HepG2 (cell line): Measurements from ENCODE around the gene PTPRQ. TPM values are rescaled to one million over a fixed set of nuclear protein-coding genes. Genes with fewer than 3 reads are reported as not detected.

ENCODE experiments used
- ATAC-seq: fragments of 200-7000 bp; cut with Tn5 transposase; 3 replicates; pipeline ENCODE4 v1.9.1; 2020; ENCODE audit warnings: mild to moderate bottlenecking, moderate library complexity
- BruUV-seq: library from RNA; stranded (reverse); fragments of 400-500 nt; replicated peaks from 2 replicates; lab custom pipeline; 2021; lab: Mats Ljungman, UMichigan
- CTCF ChIA-PET: fragments of 300-600 bp; formaldehyde crosslinking; extraction: SDS; loops from one replicate; lab custom pipeline; 2021; ENCODE audit warnings: low total read pairs, inconsistent platforms, low intra/inter-chr PET ratio; lab: Yijun Ruan, JAX
- POLR2A ChIA-PET: fragments of 350-600 bp; sonication (Branson Sonifier 250); formaldehyde crosslinking; loops from one replicate; lab custom pipeline; 2020; ENCODE audit warnings: antibody characterized with exemption, inconsistent platforms; lab: Yijun Ruan, JAX
- DNase-seq: peaks from one replicate; pipeline ENCODE4 v3.0.0-alpha.2; 2015; ENCODE audit warnings: low spot score
- FAIRE-seq: peaks from 3 replicates; lab custom pipeline; 2011; peaks lifted over from hg19 to GRCh38; lab: Jason Lieb, UNC
- H2AFZ ChIP-seq: one replicate; pipeline ENCODE4 v1.6.1; 2011; ENCODE audit warnings: low read length, inconsistent platforms
- H3K27ac ChIP-seq: fragments of 300-600 bp; 3 replicates; pipeline ENCODE4 v1.8.0; 2011; ENCODE audit warnings: mixed run types, mild to moderate bottlenecking, mixed read lengths, low read length, inconsistent platforms; ENCODE audit not compliant: insufficient read depth; ENCODE audit errors: extremely low read length
- H3K27me3 ChIP-seq, 2 experiments: fragments of 200-600 bp in 1 of 2; 2 replicates in 1 of 2; 3 replicates in 1 of 2; pipeline versions ENCODE4 v1.6.0 to v1.8.0; 2011; ENCODE audit warnings: low read length in 2 of 2, mild to moderate bottlenecking in 2 of 2, moderate library complexity in 2 of 2, inconsistent platforms in 1 of 2; ENCODE audit not compliant: insufficient read depth in 2 of 2, control insufficient read depth in 1 of 2
- H3K36me3 ChIP-seq, 2 experiments: fragments of 200-600 bp in 1 of 2; replicated peaks in 1 of 2; 2 replicates in 1 of 2; 3 replicates in 1 of 2; pipeline versions ENCODE4 v1.5.1 to v1.8.0; 2011; ENCODE audit warnings: low read length in 2 of 2, inconsistent platforms in 1 of 2; ENCODE audit not compliant: insufficient read depth in 2 of 2, control insufficient read depth in 1 of 2
- H3K4me1 ChIP-seq: 2 replicates; pipeline ENCODE4 v1.5.1; 2012; ENCODE audit warnings: low read length, inconsistent platforms; ENCODE audit not compliant: insufficient read depth
- H3K4me2 ChIP-seq: 2 replicates; pipeline ENCODE4 v1.6.0; 2011; ENCODE audit warnings: low read depth, low read length, inconsistent platforms
- H3K4me3 ChIP-seq, 3 experiments: fragments of 200-600 bp in 1 of 3; sonication (generic), shearing (Covaris generic) in 1 of 3; replicated peaks in 1 of 3; 2 replicates each; pipeline ENCODE4 v1.5.1; 2011 to 2016; ENCODE audit warnings: low read length in 3 of 3, inconsistent platforms in 2 of 3, low read depth in 2 of 3, mild to moderate bottlenecking in 2 of 3, control low read depth in 1 of 3, mixed read lengths in 1 of 3; ENCODE audit not compliant: insufficient read depth in 1 of 3
- H3K79me2 ChIP-seq: one replicate; pipeline ENCODE4 v1.6.1; 2011; ENCODE audit warnings: low read length, inconsistent platforms; ENCODE audit not compliant: insufficient read depth
- H3K9ac ChIP-seq: 2 replicates; pipeline ENCODE4 v1.6.0; 2011; ENCODE audit warnings: mild to moderate bottlenecking, low read depth, low read length, inconsistent platforms; ENCODE audit not compliant: insufficient read depth
- H3K9me3 ChIP-seq: 2 replicates; pipeline ENCODE4 v1.5.1; 2012; ENCODE audit warnings: mild to moderate bottlenecking, low read length
- H4K20me1 ChIP-seq: 2 replicates; pipeline ENCODE4 v1.6.0; 2011; ENCODE audit warnings: inconsistent platforms, mild to moderate bottlenecking, low read length, moderate library complexity; ENCODE audit not compliant: insufficient read depth
- GATA4 ChIP-seq: sonication (generic); IDR thresholded peaks from 2 replicates; pipeline ENCODE4 v1.6.1; 2016; ENCODE audit warnings: antibody characterized with exemption, low read depth, borderline replicate concordance
- HOXA5 ChIP-seq: sonication (generic); formaldehyde crosslinking; IDR thresholded peaks from 2 replicates; pipeline ENCODE4 v1.4.0; 2020; ENCODE audit warnings: missing genetic modification reagents
- KDM3A ChIP-seq: IDR thresholded peaks from 2 replicates; pipeline ENCODE4 v1.6.1; 2018; ENCODE audit warnings: low read depth, missing compliant biosample characterization
- TP53 ChIP-seq: sonication (generic); formaldehyde crosslinking; conservative IDR thresholded peaks from 2 replicates; pipeline ENCODE4 v1.4.0; 2020; ENCODE audit warnings: missing genetic modification reagents
- ZNF260 ChIP-seq: sonication (generic); formaldehyde crosslinking; IDR thresholded peaks from 2 replicates; pipeline ENCODE4 v1.4.0; 2020; ENCODE audit warnings: missing genetic modification reagents, low read depth, mild to moderate bottlenecking, borderline replicate concordance
- ZNF382 ChIP-seq: sonication (generic); formaldehyde crosslinking; IDR thresholded peaks from 2 replicates; pipeline ENCODE4 v1.5.0; 2020; ENCODE audit warnings: missing genetic modification reagents, mild to moderate bottlenecking, borderline replicate concordance
- ZNF598 ChIP-seq: sonication (generic); formaldehyde crosslinking; IDR thresholded peaks from 2 replicates; pipeline ENCODE4 v1.5.1; 2020; ENCODE audit warnings: mild to moderate bottlenecking, missing genetic modification reagents, borderline replicate concordance
- ZNF652 ChIP-seq: IDR thresholded peaks from 2 replicates; pipeline ENCODE4 v1.6.1; 2016; ENCODE audit warnings: low read depth, borderline replicate concordance
- in situ Hi-C: cut with HindIII; loops from 2 replicates; pipeline ENCODE4 v1.10.0; 2017; ENCODE audit warnings: low pct_unique_long_range_greater_than_20kb; ENCODE audit not compliant: extremely low pct_ligation_motif_present
- intact Hi-C: fragments of 100-400 bp; cut with micrococcal nuclease; formaldehyde crosslinking; loops from one replicate; pipeline ENCODE4 v1.10.0; 2022; ENCODE audit not compliant: unreplicated experiment
- polyA plus RNA-seq, 8 experiments: library from polyadenylated mRNA; depleted of rRNA in 3 of 8; stranded (reverse) in 7 of 8; unstranded in 1 of 8; fragments of >200 nt; fragmentation: Illumina TruSeq in 4 of 8; extraction: Trizol in 4 of 8; gene quantifications; 2 replicates each; pipeline versions ENCODE4 v1.2.1 to v1.2.3, GENCODE V29; 2011 to 2016; ENCODE audit warnings: low read depth in 4 of 8, missing spikeins in 1 of 8, mixed read lengths in 1 of 8; ENCODE audit not compliant: insufficient read depth in 1 of 8
- total RNA-seq, 5 experiments: library from RNA; depleted of rRNA; stranded (reverse); fragments of >200 nt; fragmentation: Illumina TruSeq; extraction: Trizol; gene quantifications; 2 replicates each; pipeline ENCODE4 v1.2.3, GENCODE V29; 2016; ENCODE audit warnings: low read depth in 1 of 5
- TF ChIP-seq, protein P1 (sequence below), 2 experiments: fragments of 450-650 bp in 1 of 2; sonication (generic) in 1 of 2; formaldehyde crosslinking in 1 of 2; IDR thresholded peaks; 2 replicates each; pipeline versions ENCODE4 v1.6.1 to v1.8.0; 2016 to 2022; ENCODE audit warnings: antibody characterized with exemption in 1 of 2, mild to moderate bottlenecking in 1 of 2, missing genetic modification reagents in 1 of 2
- TF ChIP-seq, protein P2 (sequence below): sonication (generic); IDR thresholded peaks from 2 replicates; pipeline ENCODE4 v1.6.1; 2016; ENCODE audit warnings: low read depth, borderline replicate concordance
- TF ChIP-seq, protein P3 (sequence below): sonication (generic); formaldehyde crosslinking; IDR thresholded peaks from 2 replicates; pipeline ENCODE4 v1.5.0; 2020; ENCODE audit warnings: missing genetic modification reagents, mild to moderate bottlenecking, borderline replicate concordance
- TF ChIP-seq, protein P4 (sequence below): sonication (generic); formaldehyde crosslinking; IDR thresholded peaks from 2 replicates; pipeline ENCODE4 v1.5.0; 2020; ENCODE audit warnings: missing genetic modification reagents

The PTPRQ gene
- total and polyA plus RNA-seq, 2 of the 13 experiments (the other 11 are each of a cell fraction or from before 2014, with no cell fraction given), result not detected

DNA sequence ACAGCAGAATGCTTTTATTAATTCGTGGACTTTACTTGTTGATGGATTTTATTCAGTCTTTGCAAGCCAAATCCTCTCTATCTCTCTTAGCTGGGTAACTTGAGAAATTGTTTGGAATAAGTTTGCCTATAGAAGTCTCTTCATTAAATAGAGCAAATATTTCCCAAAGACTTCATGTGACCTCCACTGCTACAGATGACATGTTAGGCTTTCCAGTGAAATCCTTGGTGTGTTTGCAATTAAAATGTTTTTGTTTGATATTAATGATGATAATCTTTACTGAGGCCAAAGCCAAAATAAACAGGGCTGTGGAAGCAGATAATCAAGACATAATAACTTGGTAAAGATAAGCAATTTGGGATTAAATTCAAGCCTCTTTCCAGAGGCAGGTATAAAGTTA lies 267.8 kb downstream of the PTPRQ start (continued):
- TF ChIP-seq, protein P1, sequence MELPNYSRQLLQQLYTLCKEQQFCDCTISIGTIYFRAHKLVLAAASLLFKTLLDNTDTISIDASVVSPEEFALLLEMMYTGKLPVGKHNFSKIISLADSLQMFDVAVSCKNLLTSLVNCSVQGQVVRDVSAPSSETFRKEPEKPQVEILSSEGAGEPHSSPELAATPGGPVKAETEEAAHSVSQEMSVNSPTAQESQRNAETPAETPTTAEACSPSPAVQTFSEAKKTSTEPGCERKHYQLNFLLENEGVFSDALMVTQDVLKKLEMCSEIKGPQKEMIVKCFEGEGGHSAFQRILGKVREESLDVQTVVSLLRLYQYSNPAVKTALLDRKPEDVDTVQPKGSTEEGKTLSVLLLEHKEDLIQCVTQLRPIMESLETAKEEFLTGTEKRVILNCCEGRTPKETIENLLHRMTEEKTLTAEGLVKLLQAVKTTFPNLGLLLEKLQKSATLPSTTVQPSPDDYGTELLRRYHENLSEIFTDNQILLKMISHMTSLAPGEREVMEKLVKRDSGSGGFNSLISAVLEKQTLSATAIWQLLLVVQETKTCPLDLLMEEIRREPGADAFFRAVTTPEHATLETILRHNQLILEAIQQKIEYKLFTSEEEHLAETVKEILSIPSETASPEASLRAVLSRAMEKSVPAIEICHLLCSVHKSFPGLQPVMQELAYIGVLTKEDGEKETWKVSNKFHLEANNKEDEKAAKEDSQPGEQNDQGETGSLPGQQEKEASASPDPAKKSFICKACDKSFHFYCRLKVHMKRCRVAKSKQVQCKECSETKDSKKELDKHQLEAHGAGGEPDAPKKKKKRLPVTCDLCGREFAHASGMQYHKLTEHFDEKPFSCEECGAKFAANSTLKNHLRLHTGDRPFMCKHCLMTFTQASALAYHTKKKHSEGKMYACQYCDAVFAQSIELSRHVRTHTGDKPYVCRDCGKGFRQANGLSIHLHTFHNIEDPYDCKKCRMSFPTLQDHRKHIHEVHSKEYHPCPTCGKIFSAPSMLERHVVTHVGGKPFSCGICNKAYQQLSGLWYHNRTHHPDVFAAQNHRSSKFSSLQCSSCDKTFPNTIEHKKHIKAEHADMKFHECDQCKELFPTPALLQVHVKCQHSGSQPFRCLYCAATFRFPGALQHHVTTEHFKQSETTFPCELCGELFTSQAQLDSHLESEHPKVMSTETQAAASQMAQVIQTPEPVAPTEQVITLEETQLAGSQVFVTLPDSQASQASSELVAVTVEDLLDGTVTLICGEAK (IDR thresholded peaks at IDR 0.05), result no peak
- TF ChIP-seq, protein P1 (CRISPR knock-in tag; IDR thresholded peaks at IDR 0.05), result no peak
- TF ChIP-seq KDM3A (CRISPR knock-in tag), result no peak

DNA sequence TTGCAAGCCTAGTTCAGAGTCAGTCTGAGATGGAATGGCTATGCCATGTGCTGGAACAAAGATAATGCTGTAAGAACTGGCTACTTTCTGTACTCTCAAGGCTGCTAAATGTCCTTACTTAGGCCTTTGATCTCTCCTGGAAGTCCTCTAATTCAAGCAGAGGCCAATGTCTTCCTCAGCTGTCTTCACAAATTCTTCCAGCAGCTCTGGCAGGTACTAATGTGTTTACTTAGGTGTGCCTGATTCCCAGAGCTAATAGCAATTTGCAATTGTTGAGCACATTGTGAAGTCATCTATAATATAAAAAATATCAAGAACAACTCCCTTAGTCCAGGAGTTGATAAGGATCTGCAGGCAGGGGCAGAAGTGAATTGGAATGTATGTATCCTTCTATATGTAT lies 268.8 kb downstream of the PTPRQ start:
- no peak for FAIRE-seq
- peaks cover 0 to 3% of the 10 kb centered on the region in 2 experiments; a peak in 3 of 5 replicates for H3K27me3 ChIP-seq
- no peak overlapping the region for H2AFZ ChIP-seq
- TF ChIP-seq ZNF382 (CRISPR knock-in tag), result no peak
- TF ChIP-seq, protein P2, sequence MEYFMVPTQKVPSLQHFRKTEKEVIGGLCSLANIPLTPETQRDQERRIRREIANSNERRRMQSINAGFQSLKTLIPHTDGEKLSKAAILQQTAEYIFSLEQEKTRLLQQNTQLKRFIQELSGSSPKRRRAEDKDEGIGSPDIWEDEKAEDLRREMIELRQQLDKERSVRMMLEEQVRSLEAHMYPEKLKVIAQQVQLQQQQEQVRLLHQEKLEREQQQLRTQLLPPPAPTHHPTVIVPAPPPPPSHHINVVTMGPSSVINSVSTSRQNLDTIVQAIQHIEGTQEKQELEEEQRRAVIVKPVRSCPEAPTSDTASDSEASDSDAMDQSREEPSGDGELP, result no peak
- no peak for TF ChIP-seq ZNF598 (CRISPR knock-in tag)
- TF ChIP-seq HOXA5 (CRISPR knock-in tag), result no peak
- no peak for TF ChIP-seq ZNF260 (CRISPR knock-in tag)
- no peak for TF ChIP-seq ZNF652 (CRISPR knock-in tag)
- TF ChIP-seq, protein P3, sequence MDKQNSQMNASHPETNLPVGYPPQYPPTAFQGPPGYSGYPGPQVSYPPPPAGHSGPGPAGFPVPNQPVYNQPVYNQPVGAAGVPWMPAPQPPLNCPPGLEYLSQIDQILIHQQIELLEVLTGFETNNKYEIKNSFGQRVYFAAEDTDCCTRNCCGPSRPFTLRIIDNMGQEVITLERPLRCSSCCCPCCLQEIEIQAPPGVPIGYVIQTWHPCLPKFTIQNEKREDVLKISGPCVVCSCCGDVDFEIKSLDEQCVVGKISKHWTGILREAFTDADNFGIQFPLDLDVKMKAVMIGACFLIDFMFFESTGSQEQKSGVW (CRISPR knock-in tag), result no peak
- TF ChIP-seq, protein P4, sequence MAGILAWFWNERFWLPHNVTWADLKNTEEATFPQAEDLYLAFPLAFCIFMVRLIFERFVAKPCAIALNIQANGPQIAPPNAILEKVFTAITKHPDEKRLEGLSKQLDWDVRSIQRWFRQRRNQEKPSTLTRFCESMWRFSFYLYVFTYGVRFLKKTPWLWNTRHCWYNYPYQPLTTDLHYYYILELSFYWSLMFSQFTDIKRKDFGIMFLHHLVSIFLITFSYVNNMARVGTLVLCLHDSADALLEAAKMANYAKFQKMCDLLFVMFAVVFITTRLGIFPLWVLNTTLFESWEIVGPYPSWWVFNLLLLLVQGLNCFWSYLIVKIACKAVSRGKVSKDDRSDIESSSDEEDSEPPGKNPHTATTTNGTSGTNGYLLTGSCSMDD (CRISPR knock-in tag), result no peak
- no peak for TF ChIP-seq GATA4
- no peak for TF ChIP-seq TP53

More for the DNA sequence above, 268.8 kb downstream of the PTPRQ start:
- H3K36me3 ChIP-seq, result no peaks in the 10 kb centered on the region
- POLR2A ChIA-PET, result no interaction called here
- H3K4me1 ChIP-seq, result no peaks in the 10 kb centered on the region
- no peak overlapping the region for H3K9ac ChIP-seq
- DNase-seq (no peak), ATAC-seq (no peak)
- no peaks in the 10 kb centered on the region for H4K20me1 ChIP-seq
- no peak overlapping the region for H3K4me3 ChIP-seq
- BruUV-seq, result no TSS peak
- intact Hi-C loops (no loop called here), in situ Hi-C loops (no loop called here)
- H3K79me2 ChIP-seq, result no peaks in the 10 kb centered on the region
- CTCF ChIA-PET, result no interaction called here
- no peak overlapping the region for H3K27ac ChIP-seq
- H3K4me2 ChIP-seq, result no peak overlapping the region
- no peaks in the 10 kb centered on the region for H3K9me3 ChIP-seq
